Upper lobe of right lung (tissue), 1 donor: Measurements from ENCODE around the gene NOP58. TPM values are rescaled to one million over a fixed set of nuclear protein-coding genes. Genes with fewer than 3 reads are reported as not detected.
"Not testable (repeated sequence)": the region's sequence is repeated elsewhere in the genome, so short reads cannot be mapped to it uniquely, and the experiment has no call there.

Experiments used
- ATAC-seq: fragments of 200-7000 bp; cut with Tn5 transposase; one replicate; pipeline ENCODE4 v1.9.1; 2020; ENCODE audit warnings: mild to moderate bottlenecking, moderate library complexity
- DNase-seq: peaks from one replicate; pipeline ENCODE4 v3.0.0-alpha.2; 2020
- H3K27ac ChIP-seq: fragments of 200-600 bp; one replicate; pipeline ENCODE4 v1.8.0; 2022
- H3K27me3 ChIP-seq: fragments of 200-600 bp; one replicate; pipeline ENCODE4 v1.8.0; 2022; ENCODE audit warnings: mild to moderate bottlenecking
- H3K36me3 ChIP-seq: fragments of 200-600 bp; one replicate; pipeline ENCODE4 v1.8.0; 2022
- H3K4me1 ChIP-seq: fragments of 200-600 bp; one replicate; pipeline ENCODE4 v1.8.0; 2022
- H3K4me3 ChIP-seq: fragments of 200-600 bp; one replicate; pipeline ENCODE4 v1.8.0; 2022; ENCODE audit warnings: mild to moderate bottlenecking
- H3K9me3 ChIP-seq: fragments of 200-600 bp; one replicate; pipeline ENCODE4 v1.8.0; 2022
- CTCF ChIP-seq: fragments of 200-600 bp; IDR thresholded peaks from one replicate; pipeline ENCODE4 v1.8.0; 2022; ENCODE audit warnings: antibody characterized with exemption
- intact Hi-C: fragments of 100-400 bp; cut with DNase I; formaldehyde crosslinking; loops from one replicate; pipeline ENCODE4 v1.11.0; 2022
- total RNA-seq: library from RNA; stranded (reverse); fragmentation: NEBNext Ultra II Directional; extraction: Animal tissue kit (Norgen Biotek cat#: 25700); gene quantifications from one replicate; pipeline ENCODE4 v1.2.1, GENCODE V29; 2021
- donor health status: DM: no; HTN: yes; CAD: no; lungs with severe emphysema.

The NOP58 gene
- total RNA-seq, 1 donor from 2014 or later = 44.4 TPM

GRCh38 chr2:202270487-202270886, 4.9 kb downstream of the NOP58 start:
- no peak for TF ChIP-seq CTCF
- H3K27me3 ChIP-seq = no peaks in the 10 kb centered on the region
- peaks cover 5% of the 10 kb centered on the region for H3K36me3 ChIP-seq
- DNase-seq = no peak
- H3K4me1 ChIP-seq = peaks cover 27% of the 10 kb centered on the region
- no peak overlapping the region for H3K27ac ChIP-seq
- no peaks in the 10 kb centered on the region for H3K9me3 ChIP-seq
- no peak for ATAC-seq
- intact Hi-C loops = no loop called here
- no peak overlapping the region for H3K4me3 ChIP-seq

- H3K4me3 ChIP-seq, DNase-seq, H3K27me3 ChIP-seq, intact Hi-C loops, H3K9me3 ChIP-seq, ATAC-seq, H3K27ac ChIP-seq: not testable (repeated sequence)
- H3K36me3 ChIP-seq = peaks cover 55% of the 10 kb centered on the region
- peaks cover 29% of the 10 kb centered on the region for H3K4me1 ChIP-seq
Measured at GRCh38 chr2:202276078-202276720, 10.6 kb downstream of the NOP58 start.

GRCh38 chr2:202278036-202278760, 12.6 kb downstream of the NOP58 start:
- Histone ChIP-seq H3K27ac (peak overlapping the region; percentile 2), H3K4me3 (no peak overlapping the region), H3K9me3 (no peaks in the 10 kb centered on the region), H3K36me3 (peaks cover 75% of the 10 kb centered on the region), H3K27me3 (no peaks in the 10 kb centered on the region), H3K4me1 (peaks cover 22% of the 10 kb centered on the region)
- intact Hi-C loops = no loop called here
- no peak for DNase-seq
- ATAC-seq = no peak
- TF ChIP-seq CTCF = no peak

GRCh38 chr2:202278944-202279343, 13.4 kb downstream of the NOP58 start:
- Histone ChIP-seq H3K27me3 (no peaks in the 10 kb centered on the region), H3K4me3 (no peak overlapping the region), H3K36me3 (peaks cover 82% of the 10 kb centered on the region), H3K9me3 (no peaks in the 10 kb centered on the region), H3K27ac (peak overlapping the region; percentile 2), H3K4me1 (peaks cover 22% of the 10 kb centered on the region)
- peak; percentile 59 for TF ChIP-seq CTCF
- ATAC-seq (peak; percentile 86), DNase-seq (no peak)
- intact Hi-C loops = no loop called here

- Histone ChIP-seq H3K27me3 (no peaks in the 10 kb centered on the region), H3K9me3 (no peaks in the 10 kb centered on the region), H3K4me1 (no peaks in the 10 kb centered on the region), H3K27ac (no peak overlapping the region), H3K4me3 (no peak overlapping the region), H3K36me3 (peaks cover 99% of the 10 kb centered on the region)
- TF ChIP-seq CTCF = no peak
- DNase-seq (no peak), ATAC-seq (no peak)
- intact Hi-C loops = no loop called here
Measured at GRCh38 chr2:202286595-202286994, 21.0 kb downstream of the NOP58 start.

- Histone ChIP-seq H3K4me3 (no peak overlapping the region), H3K4me1 (no peaks in the 10 kb centered on the region), H3K9me3 (no peaks in the 10 kb centered on the region), H3K36me3 (peaks cover 99% of the 10 kb centered on the region), H3K27ac (no peak overlapping the region), H3K27me3 (no peaks in the 10 kb centered on the region)
- no peak for DNase-seq
- peak; percentile 76 for ATAC-seq
- no peak for TF ChIP-seq CTCF
- intact Hi-C loops = no loop called here
Measured at GRCh38 chr2:202289394-202290204, 24.0 kb downstream of the NOP58 start.
